Endothelial cell of umbilical vein (primary cell): Measurements from ENCODE around the gene TTC33. TPM values are rescaled to one million over a fixed set of nuclear protein-coding genes. Genes with fewer than 3 reads are reported as not detected.

Experiments used
- BruUV-seq: library from RNA; stranded (reverse); fragments of 400-500 nt; replicated peaks from 2 replicates; lab custom pipeline; 2021; lab: Mats Ljungman, UMichigan
- CTCF ChIA-PET: fragments of 300-600, 350-600 bp; sonication (Branson Sonifier 250); formaldehyde crosslinking; loops from one replicate; lab custom pipeline; 2021; ENCODE audit warnings: antibody characterized with exemption, inconsistent platforms; lab: Charles Lee
- POLR2A ChIA-PET: fragments of 300-600, 350-600 bp; sonication (Branson Sonifier 250); formaldehyde crosslinking; loops from one replicate; lab custom pipeline; 2021; ENCODE audit warnings: antibody characterized with exemption, inconsistent platforms; lab: Charles Lee
- DNase-seq: peaks from one replicate; pipeline ENCODE4 v3.0.0-alpha.2; 2011; ENCODE audit warnings: low read depth, low spot score
- FAIRE-seq: peaks from 2 replicates; lab custom pipeline; 2011; peaks lifted over from hg19 to GRCh38; lab: Jason Lieb, UNC
- H2AFZ ChIP-seq: 2 replicates; pipeline ENCODE4 v1.6.0; 2012; ENCODE audit warnings: low read depth, low read length, control low read depth, inconsistent platforms
- H3K27ac ChIP-seq: 2 replicates; pipeline ENCODE4 v1.5.1; 2011; ENCODE audit warnings: low read depth, mild to moderate bottlenecking, control low read depth, low read length, moderate library complexity; ENCODE audit not compliant: insufficient read depth
- H3K27me3 ChIP-seq, 2 experiments: 2 replicates each; pipeline versions ENCODE4 v1.6.0 to v1.6.1; 2011; ENCODE audit warnings: low read length in 2 of 2, mixed read lengths in 1 of 2; ENCODE audit not compliant: control insufficient read depth in 2 of 2, insufficient read depth in 2 of 2
- H3K36me3 ChIP-seq, 2 experiments: 2 replicates in 1 of 2; 3 replicates in 1 of 2; pipeline ENCODE4 v1.5.1; 2011; ENCODE audit warnings: low read length in 2 of 2, mild to moderate bottlenecking in 1 of 2, moderate library complexity in 1 of 2; ENCODE audit not compliant: control insufficient read depth in 2 of 2, insufficient read depth in 2 of 2; ENCODE audit errors: extremely low read depth in 1 of 2
- H3K4me1 ChIP-seq: 3 replicates; pipeline ENCODE4 v1.5.1; 2011; ENCODE audit warnings: mild to moderate bottlenecking, low read length; ENCODE audit not compliant: control insufficient read depth, insufficient read depth; ENCODE audit errors: extremely low read depth
- H3K4me2 ChIP-seq: 2 replicates; pipeline ENCODE4 v1.6.1; 2011; ENCODE audit warnings: low read length, control low read depth, mixed read lengths; ENCODE audit not compliant: insufficient read depth
- H3K4me3 ChIP-seq, 3 experiments: fragments of 200-600 bp in 1 of 3; sonication (generic), shearing (Covaris generic) in 1 of 3; replicated peaks in 1 of 3; 2 replicates each; pipeline ENCODE4 v1.5.1; 2011 to 2016; ENCODE audit warnings: control low read depth in 3 of 3, low read length in 3 of 3, mild to moderate bottlenecking in 2 of 3, inconsistent platforms in 1 of 3, low read depth in 1 of 3, moderate library complexity in 1 of 3; ENCODE audit not compliant: insufficient read depth in 1 of 3
- H3K79me2 ChIP-seq: 2 replicates; pipeline ENCODE4 v1.6.0; 2012; ENCODE audit warnings: low read length, inconsistent platforms; ENCODE audit not compliant: control insufficient read depth, insufficient read depth
- H3K9ac ChIP-seq: replicated peaks from 2 replicates; pipeline ENCODE3; 2011; ENCODE audit warnings: low read length, control low read depth; ENCODE audit not compliant: insufficient read depth; ENCODE audit errors: extremely low read depth
- H3K9me1 ChIP-seq: replicated peaks from 3 replicates; pipeline ENCODE4 v1.6.0; 2011; ENCODE audit warnings: mild to moderate bottlenecking, low read length; ENCODE audit not compliant: control insufficient read depth, insufficient read depth; ENCODE audit errors: extremely low read depth
- H3K9me3 ChIP-seq: replicated peaks from 2 replicates; pipeline ENCODE4 v1.5.1; 2012; ENCODE audit warnings: low read length, inconsistent platforms; ENCODE audit not compliant: control insufficient read depth, insufficient read depth
- H4K20me1 ChIP-seq: replicated peaks from 2 replicates; pipeline ENCODE3; 2011; ENCODE audit warnings: mild to moderate bottlenecking, low read length; ENCODE audit not compliant: control insufficient read depth, insufficient read depth; ENCODE audit errors: extremely low read depth
- FOS ChIP-seq: IDR thresholded peaks from 2 replicates; pipeline ENCODE4 v1.6.1; 2011; ENCODE audit warnings: mild to moderate bottlenecking, low read length, moderate library complexity, borderline replicate concordance; ENCODE audit not compliant: insufficient read depth
- GATA2 ChIP-seq: IDR thresholded peaks from 2 replicates; pipeline ENCODE4 v1.7.0; 2011; ENCODE audit warnings: low read depth, mild to moderate bottlenecking, moderate library complexity, mixed read lengths, low read length; ENCODE audit not compliant: insufficient read length, insufficient read depth
- MYC ChIP-seq: IDR thresholded peaks from one replicate; pipeline ENCODE4 v1.6.1; 2011; ENCODE audit warnings: mild to moderate bottlenecking, low read depth, low read length
- dilution Hi-C: fragments of 300-500 bp; cut with MboI; formaldehyde crosslinking; loops from one replicate; pipeline ENCODE4 v1.15.0; 2019; ENCODE audit warnings: low sequenced_read_pairs; ENCODE audit not compliant: extremely low pct_ligation_motif_present
- intact Hi-C: fragments of 100-400 bp; cut with micrococcal nuclease; formaldehyde crosslinking; loops from one replicate; pipeline ENCODE4 v1.10.0; 2022
- polyA plus RNA-seq, 4 experiments: library from polyadenylated mRNA; depleted of rRNA in 3 of 4; stranded (reverse) in 3 of 4; unstranded in 1 of 4; fragments of >200 nt; gene quantifications; 2 replicates each; pipeline versions ENCODE4 v1.2.1 to v1.2.3, GENCODE V29; 2011 to 2012; ENCODE audit warnings: missing spikeins in 1 of 4
- total RNA-seq: library from RNA; stranded (reverse); gene quantifications from 2 replicates; pipeline ENCODE4 v1.2.3, GENCODE V29; 2021
- TF ChIP-seq, protein P1 (sequence below): IDR thresholded peaks from 2 replicates; pipeline ENCODE4 v1.6.1; 2011; ENCODE audit not compliant: insufficient read depth, insufficient read length
- TF ChIP-seq, protein P2 (sequence below), 2 donors: IDR thresholded peaks; 1 replicate in 1 of 2; 2 replicates in 1 of 2; pipeline ENCODE4 v1.5.1; 2011; ENCODE audit warnings: low read length in 2 of 2, mild to moderate bottlenecking in 2 of 2, moderate library complexity in 2 of 2, control low read depth in 1 of 2, inconsistent platforms in 1 of 2, low read depth in 1 of 2; ENCODE audit not compliant: insufficient read depth in 1 of 2; ENCODE audit errors: extremely low read depth in 1 of 2

Gene TTC33
- total and polyA plus RNA-seq, 2 donors (not counting 3 experiments of a cell fraction or from before 2014, with no cell fraction given), result 2.2 to 11.7 TPM

DNA sequence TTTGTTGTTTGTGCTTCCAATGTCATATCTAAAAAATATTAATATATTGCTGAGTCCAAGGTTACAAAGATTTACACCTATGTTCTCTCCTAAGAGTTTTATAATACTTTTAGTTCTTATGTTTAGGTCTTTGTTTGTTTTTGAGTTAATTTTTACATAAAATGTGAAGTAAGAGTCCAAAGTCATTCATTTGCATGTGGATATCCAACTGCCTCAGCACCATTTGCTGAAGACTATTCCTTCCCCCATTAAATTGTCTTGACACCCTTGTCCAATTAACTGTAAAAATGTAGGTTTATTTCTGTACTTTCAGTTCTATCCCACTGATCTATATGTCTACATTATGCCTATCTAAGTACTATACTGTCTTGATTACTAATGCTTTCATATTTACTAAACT, 35.7 kb downstream of the TTC33 start:
- no TSS peak for BruUV-seq
- TF ChIP-seq MYC (no peak), GATA2 (no peak), FOS (no peak)
- TF ChIP-seq, protein P1, sequence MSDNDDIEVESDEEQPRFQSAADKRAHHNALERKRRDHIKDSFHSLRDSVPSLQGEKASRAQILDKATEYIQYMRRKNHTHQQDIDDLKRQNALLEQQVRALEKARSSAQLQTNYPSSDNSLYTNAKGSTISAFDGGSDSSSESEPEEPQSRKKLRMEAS, result no peak
- TF ChIP-seq, protein P2, sequence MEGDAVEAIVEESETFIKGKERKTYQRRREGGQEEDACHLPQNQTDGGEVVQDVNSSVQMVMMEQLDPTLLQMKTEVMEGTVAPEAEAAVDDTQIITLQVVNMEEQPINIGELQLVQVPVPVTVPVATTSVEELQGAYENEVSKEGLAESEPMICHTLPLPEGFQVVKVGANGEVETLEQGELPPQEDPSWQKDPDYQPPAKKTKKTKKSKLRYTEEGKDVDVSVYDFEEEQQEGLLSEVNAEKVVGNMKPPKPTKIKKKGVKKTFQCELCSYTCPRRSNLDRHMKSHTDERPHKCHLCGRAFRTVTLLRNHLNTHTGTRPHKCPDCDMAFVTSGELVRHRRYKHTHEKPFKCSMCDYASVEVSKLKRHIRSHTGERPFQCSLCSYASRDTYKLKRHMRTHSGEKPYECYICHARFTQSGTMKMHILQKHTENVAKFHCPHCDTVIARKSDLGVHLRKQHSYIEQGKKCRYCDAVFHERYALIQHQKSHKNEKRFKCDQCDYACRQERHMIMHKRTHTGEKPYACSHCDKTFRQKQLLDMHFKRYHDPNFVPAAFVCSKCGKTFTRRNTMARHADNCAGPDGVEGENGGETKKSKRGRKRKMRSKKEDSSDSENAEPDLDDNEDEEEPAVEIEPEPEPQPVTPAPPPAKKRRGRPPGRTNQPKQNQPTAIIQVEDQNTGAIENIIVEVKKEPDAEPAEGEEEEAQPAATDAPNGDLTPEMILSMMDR (IDR thresholded peaks at IDR 0.05; ENCODE audit: extremely low read depth in 1 of 2, insufficient read depth in 1 of 2, low read depth in 1 of 2, low read length in 2 of 2), result no peak
- no peaks in the 10 kb centered on the region for H3K27me3 ChIP-seq
- H3K36me3 ChIP-seq, result peaks cover 0 to 2% of the 10 kb centered on the region in 2 experiments
- H3K9me3 ChIP-seq, result no peaks in the 10 kb centered on the region
- ChIA-PET CTCF (interaction anchor here (1.1 kb wide), 2 partner anchors 14 kb away, joined by 3 to 4 read pairs; no protein-coding TSS in a partner anchor), POLR2A (no interaction called here)
- no peaks in the 10 kb centered on the region for H3K9me1 ChIP-seq
- intact Hi-C loops, result no loop called here
- peaks cover 6% of the 10 kb centered on the region for H3K4me1 ChIP-seq
- H3K4me2 ChIP-seq, result no peak overlapping the region
- no peak for FAIRE-seq
- H3K79me2 ChIP-seq, result no peaks in the 10 kb centered on the region
- no peak overlapping the region for H2AFZ ChIP-seq
- H3K27ac ChIP-seq, result no peak overlapping the region
- dilution Hi-C loops, result no loop called here
- no peak for DNase-seq
- no peak overlapping the region for H3K4me3 ChIP-seq
- H3K9ac ChIP-seq, result no peak overlapping the region
- no peaks in the 10 kb centered on the region for H4K20me1 ChIP-seq
